WERI-Rb-1 (cell line): ENCODE measurements around the gene UBE2J2.
"Not testable (repeated sequence)": the region's sequence is repeated elsewhere in the genome, so short reads cannot be mapped to it uniquely, and the experiment has no call there.

ENCODE experiments used
- DNase-seq: peaks from one replicate; pipeline ENCODE4 v3.0.0-alpha.2; 2020
- H3K27ac ChIP-seq: fragments of 250-450 bp; sonication (Bioruptor Pico); 2 replicates; pipeline ENCODE4 v1.5.1; 2020; ENCODE audit warnings: mild to moderate bottlenecking, moderate library complexity
- H3K27me3 ChIP-seq: fragments of 250-450 bp; sonication (Bioruptor Pico); 2 replicates; pipeline ENCODE4 v1.5.1; 2021; ENCODE audit warnings: mild to moderate bottlenecking, low read depth, moderate library complexity; ENCODE audit not compliant: insufficient read depth, severe bottlenecking
- H3K36me3 ChIP-seq: fragments of 250-450 bp; sonication (Bioruptor Pico); 2 replicates; pipeline ENCODE4 v1.5.1; 2020; ENCODE audit warnings: mild to moderate bottlenecking, moderate library complexity
- H3K4me3 ChIP-seq: 2 replicates; pipeline ENCODE4 v1.5.1; 2011; ENCODE audit warnings: low read depth, mild to moderate bottlenecking, control low read depth, low read length
- H3K9me3 ChIP-seq: fragments of 250-450 bp; sonication (Bioruptor Pico); 2 replicates; pipeline ENCODE4 v1.5.1; 2021; ENCODE audit warnings: mild to moderate bottlenecking, moderate library complexity; ENCODE audit not compliant: severe bottlenecking
- TF ChIP-seq, protein P1 (sequence below): IDR thresholded peaks from 2 replicates; pipeline ENCODE4 v1.5.1; 2011; ENCODE audit warnings: low read depth, mild to moderate bottlenecking, control low read depth, inconsistent platforms, low read length

The UBE2J2 gene

DNA sequence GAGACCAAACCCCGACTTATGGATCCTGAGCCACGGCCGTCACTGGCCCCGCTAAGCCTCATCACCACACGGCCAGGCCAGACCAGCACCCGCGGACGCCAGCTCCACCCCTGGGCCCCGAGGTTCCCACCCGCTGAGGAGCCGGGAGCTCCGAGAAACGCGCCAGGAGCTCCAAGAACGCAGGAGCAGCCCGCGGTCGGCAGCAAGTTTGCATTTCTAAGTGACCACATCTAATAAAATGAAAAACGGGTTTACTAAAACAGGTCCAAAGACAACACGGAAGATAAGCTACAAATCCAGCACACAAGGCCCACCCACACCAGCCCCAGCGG lies 19.0 kb downstream of the UBE2J2 start:
- peaks cover 47% of the 10 kb centered on the region for H3K36me3 ChIP-seq
- TF ChIP-seq, protein P1, sequence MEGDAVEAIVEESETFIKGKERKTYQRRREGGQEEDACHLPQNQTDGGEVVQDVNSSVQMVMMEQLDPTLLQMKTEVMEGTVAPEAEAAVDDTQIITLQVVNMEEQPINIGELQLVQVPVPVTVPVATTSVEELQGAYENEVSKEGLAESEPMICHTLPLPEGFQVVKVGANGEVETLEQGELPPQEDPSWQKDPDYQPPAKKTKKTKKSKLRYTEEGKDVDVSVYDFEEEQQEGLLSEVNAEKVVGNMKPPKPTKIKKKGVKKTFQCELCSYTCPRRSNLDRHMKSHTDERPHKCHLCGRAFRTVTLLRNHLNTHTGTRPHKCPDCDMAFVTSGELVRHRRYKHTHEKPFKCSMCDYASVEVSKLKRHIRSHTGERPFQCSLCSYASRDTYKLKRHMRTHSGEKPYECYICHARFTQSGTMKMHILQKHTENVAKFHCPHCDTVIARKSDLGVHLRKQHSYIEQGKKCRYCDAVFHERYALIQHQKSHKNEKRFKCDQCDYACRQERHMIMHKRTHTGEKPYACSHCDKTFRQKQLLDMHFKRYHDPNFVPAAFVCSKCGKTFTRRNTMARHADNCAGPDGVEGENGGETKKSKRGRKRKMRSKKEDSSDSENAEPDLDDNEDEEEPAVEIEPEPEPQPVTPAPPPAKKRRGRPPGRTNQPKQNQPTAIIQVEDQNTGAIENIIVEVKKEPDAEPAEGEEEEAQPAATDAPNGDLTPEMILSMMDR = no peak
- H3K4me3 ChIP-seq = no peak overlapping the region

DNA sequence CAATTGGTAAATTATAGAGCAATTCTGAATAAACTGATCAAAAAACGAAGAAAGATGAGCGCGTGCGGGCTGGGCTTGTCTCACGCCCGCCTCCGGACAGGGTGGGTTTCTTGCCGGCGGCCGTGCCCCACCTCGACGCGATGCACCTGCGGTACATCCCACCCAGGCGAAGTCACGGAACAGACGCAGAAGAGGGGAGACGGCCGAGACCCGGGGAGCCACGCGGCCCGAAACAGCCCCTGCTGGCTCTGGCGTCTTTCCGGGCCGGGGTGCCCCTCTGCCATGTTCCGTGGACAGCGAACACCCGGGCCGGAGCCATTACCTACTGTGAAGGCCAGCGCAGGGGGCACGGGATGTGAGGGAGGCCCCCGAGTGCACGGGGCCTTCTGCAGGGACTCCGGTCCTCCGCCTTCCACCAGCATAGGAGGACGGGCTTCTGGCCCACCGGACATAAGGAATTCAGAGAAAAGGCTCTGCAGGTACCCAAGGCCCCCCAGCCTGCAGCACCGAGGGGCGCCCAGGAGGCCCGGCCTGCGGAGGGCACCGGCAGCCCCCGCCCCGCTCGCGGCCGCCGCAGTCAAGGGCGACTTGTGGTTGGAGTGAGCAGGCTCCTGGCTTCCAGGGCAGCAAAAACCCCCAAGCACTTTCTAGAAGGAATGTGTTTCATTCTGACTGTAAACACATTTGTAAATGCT lies 19.5 kb downstream of the UBE2J2 start:
- Histone ChIP-seq H3K9me3 (no peaks in the 10 kb centered on the region), H3K4me3 (no peak overlapping the region), H3K27ac (no peak overlapping the region), H3K36me3 (peaks cover 47% of the 10 kb centered on the region), H3K27me3 (no peaks in the 10 kb centered on the region)
- DNase-seq = no peak
- TF ChIP-seq, protein P1 = no peak

More for the DNA sequence above, 19.0 kb downstream of the UBE2J2 start:
- Histone ChIP-seq H3K27me3 (no peaks in the 10 kb centered on the region), H3K9me3 (no peaks in the 10 kb centered on the region), H3K27ac (no peak overlapping the region)
- no peak for DNase-seq

DNA sequence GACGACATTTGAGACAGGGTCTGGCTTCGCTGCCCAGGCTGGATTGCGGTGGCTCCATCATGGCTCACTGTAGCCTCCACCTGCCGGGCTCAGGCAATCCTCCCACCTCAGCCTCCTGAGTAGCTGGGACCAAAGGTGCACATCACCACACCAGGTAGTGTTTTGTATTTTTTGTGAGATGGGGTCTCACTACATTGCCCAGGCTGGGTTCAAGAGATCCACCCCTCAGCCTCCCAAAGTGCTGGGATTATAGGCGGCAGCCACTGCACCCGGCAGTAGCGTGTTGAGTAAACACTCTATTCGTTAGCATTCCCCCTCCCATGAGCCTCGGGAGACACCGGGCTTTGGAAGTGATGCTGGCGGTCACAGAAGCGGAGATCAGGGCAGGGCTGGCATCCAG lies 20.3 kb downstream of the UBE2J2 start:
- no peaks in the 10 kb centered on the region for H3K9me3 ChIP-seq
- no peaks in the 10 kb centered on the region for H3K27me3 ChIP-seq
- peaks cover 47% of the 10 kb centered on the region for H3K36me3 ChIP-seq
- no peak overlapping the region for H3K27ac ChIP-seq
- DNase-seq = no peak
- TF ChIP-seq, protein P1 = no peak
- no peak overlapping the region for H3K4me3 ChIP-seq

DNA sequence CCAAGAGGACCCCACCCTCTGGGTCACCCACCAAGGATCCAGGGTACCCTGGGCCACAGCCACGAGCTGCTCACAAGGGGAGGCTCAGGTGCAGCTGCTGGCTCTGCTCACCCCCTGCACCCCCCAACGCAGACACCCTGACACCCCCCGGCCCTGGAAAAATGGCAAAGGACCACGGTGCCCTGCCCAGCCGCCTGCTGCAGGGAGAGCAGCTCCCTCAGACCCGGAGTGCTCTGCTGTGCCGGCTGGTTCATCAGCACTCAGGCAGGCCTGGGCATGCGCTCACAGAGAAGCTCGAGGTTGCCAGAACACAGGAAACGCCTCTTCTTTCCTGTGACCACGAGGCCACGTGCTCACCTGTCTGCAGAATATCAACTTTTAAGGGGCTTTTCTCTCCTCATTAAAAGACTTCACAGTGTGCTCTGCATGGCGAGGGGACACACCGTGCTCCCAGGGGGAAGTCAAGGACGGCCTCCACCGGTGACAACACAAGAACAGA lies 22.8 kb downstream of the UBE2J2 start:
- Histone ChIP-seq H3K27ac (peak overlapping the region; percentile 72), H3K36me3 (peaks cover 39% of the 10 kb centered on the region), H3K4me3 (no peak overlapping the region), H3K9me3 (no peaks in the 10 kb centered on the region), H3K27me3 (no peaks in the 10 kb centered on the region)
- TF ChIP-seq, protein P1 = no peak
- DNase-seq = peak; percentile 53

DNA sequence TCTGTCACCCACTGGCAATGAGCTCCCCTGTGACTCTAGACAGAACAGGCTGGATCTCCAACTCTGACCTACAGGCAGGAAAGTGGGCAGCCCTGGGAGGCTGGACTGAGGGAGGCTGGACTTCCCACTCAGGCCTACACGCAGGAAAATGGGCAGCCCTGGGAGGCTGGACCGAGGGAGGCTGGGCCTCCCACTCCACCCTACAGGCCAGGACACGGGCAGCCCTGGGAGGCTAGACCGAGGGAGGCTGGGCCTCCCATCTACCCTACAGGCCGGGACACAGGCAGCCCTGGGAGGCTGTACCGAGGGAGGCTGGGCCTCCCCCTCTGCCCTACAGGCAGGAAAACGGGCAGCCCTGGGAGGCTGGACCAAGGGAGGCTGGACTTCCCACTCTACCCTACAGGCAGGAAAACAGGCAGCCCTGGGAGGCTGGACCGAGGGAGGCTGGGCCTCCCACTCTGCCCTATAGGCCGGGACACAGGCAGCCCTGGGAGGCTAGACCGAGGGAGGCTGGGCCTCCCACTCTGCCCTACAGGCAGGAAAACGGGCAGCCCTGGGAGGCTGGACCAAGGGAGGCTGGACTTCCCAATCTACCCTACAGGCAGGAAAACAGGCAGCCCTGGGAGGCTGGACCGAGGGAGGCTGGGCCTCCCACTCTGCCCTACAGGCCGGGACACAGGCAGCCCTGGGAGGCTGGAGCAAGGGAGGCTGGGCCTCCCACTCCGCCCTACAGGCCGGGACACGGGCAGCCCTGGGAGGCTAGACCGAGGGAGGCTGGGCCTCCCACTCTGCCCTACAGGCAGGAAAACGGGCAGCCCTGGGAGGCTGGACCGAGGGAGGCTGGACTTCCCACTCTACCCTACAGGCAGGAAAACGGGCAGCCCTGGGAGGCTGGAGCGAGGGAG lies 25.4 kb downstream of the UBE2J2 start:
- not testable (repeated sequence) for DNase-seq, H3K9me3 ChIP-seq, H3K27ac ChIP-seq, H3K4me3 ChIP-seq, H3K27me3 ChIP-seq
- H3K36me3 ChIP-seq = peaks cover 15% of the 10 kb centered on the region

DNA sequence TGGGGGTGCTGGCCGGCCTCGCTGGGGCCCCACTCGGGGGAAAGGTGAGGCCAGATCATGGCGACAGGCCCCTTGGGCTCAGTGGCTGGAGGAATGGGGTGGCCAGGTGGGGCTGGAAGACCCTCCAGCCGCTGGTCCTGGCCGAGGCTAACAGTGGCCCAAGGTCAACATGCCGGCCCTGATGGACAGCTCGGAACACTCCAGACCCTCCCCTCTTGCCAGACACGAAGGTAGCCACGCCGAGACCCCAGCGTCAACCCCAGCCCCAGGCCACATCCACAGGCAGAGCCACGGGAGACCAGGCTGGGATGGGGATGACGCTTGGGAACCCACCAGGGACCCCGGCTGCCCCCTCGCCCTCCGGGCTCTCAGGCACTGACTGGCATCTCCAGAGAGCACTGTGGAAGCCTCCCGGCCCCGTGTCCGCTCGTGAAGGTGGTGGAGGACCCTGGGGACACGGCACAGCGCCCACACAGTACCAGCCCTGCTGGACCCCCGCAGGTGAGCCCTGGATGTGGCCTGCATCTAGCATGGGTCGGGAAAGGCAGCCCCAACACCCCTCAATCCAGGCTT lies 26.2 kb downstream of the UBE2J2 start:
- H3K27me3 ChIP-seq = no peaks in the 10 kb centered on the region
- no peak overlapping the region for H3K27ac ChIP-seq
- no peak overlapping the region for H3K4me3 ChIP-seq
- no peaks in the 10 kb centered on the region for H3K9me3 ChIP-seq
- peaks cover 8% of the 10 kb centered on the region; the same call in 1 of the 2 replicates for H3K36me3 ChIP-seq
- no peak for DNase-seq
- TF ChIP-seq, protein P1 = no peak
